OCI-LY1 (cell line): ENCODE results near the gene RGCC.

Experiments used
- H2AFZ ChIP-seq: fragments of 200-600 bp; sonication (generic), shearing (Covaris generic); 2 replicates; pipeline ENCODE4 v1.6.0; 2014; ENCODE audit warnings: antibody characterized with exemption, mild to moderate bottlenecking, low read length
- H3F3A ChIP-seq: fragments of 200-600 bp; sonication (generic), shearing (Covaris generic); 2 replicates; pipeline ENCODE4 v1.6.0; 2014; ENCODE audit warnings: mild to moderate bottlenecking, antibody characterized with exemption, low read length, moderate library complexity; ENCODE audit not compliant: insufficient read depth
- H3K27ac ChIP-seq: fragments of 200-600 bp; sonication (generic); 2 replicates; pipeline ENCODE4 v1.5.1; 2014; ENCODE audit warnings: low read length, mixed run types, mild to moderate bottlenecking, low read depth; ENCODE audit not compliant: poor library complexity, severe bottlenecking
- H3K27me3 ChIP-seq: fragments of 200-600 bp; sonication (generic); 2 replicates; pipeline ENCODE4 v1.6.0; 2014; ENCODE audit warnings: antibody characterized with exemption, mild to moderate bottlenecking, low read length, moderate library complexity; ENCODE audit not compliant: insufficient read depth
- H3K36me3 ChIP-seq: fragments of 200-600 bp; sonication (generic); 2 replicates; pipeline ENCODE4 v1.6.1; 2014; ENCODE audit warnings: mild to moderate bottlenecking, antibody characterized with exemption, low read length, moderate library complexity, mixed read lengths; ENCODE audit not compliant: insufficient read depth
- H3K4me1 ChIP-seq: fragments of 200-600 bp; sonication (generic); 2 replicates; pipeline ENCODE4 v1.5.1; 2014; ENCODE audit warnings: mild to moderate bottlenecking, low read length, moderate library complexity; ENCODE audit not compliant: insufficient read depth, severe bottlenecking
- H3K4me2 ChIP-seq: fragments of 200-600 bp; sonication (generic), shearing (Covaris generic); 2 replicates; pipeline ENCODE4 v1.6.1; 2014; ENCODE audit warnings: low read length
- H3K4me3 ChIP-seq: fragments of 200-600 bp; sonication (generic); 2 replicates; pipeline ENCODE4 v1.5.1; 2014; ENCODE audit warnings: low read length, low read depth, mild to moderate bottlenecking, mixed read lengths; ENCODE audit not compliant: poor library complexity, severe bottlenecking
- H3K79me2 ChIP-seq: fragments of 200-600 bp; shearing (Covaris generic); 2 replicates; pipeline ENCODE4 v1.6.1; 2016; ENCODE audit warnings: mixed run types, low read length, mixed read lengths; ENCODE audit not compliant: insufficient read depth
- H3K9ac ChIP-seq: fragments of 200-600 bp; sonication (generic), shearing (Covaris generic); 2 replicates; pipeline ENCODE4 v1.6.1; 2014; ENCODE audit warnings: mild to moderate bottlenecking, low read length, mixed read lengths
- H3K9me2 ChIP-seq: fragments of 200-600 bp; sonication (generic), shearing (Covaris generic); 2 replicates; pipeline ENCODE4 v1.6.1; 2014; ENCODE audit warnings: low read depth, mild to moderate bottlenecking, low read length, mixed read lengths
- H3K9me3 ChIP-seq: fragments of 200-600 bp; shearing (Covaris generic); 2 replicates; pipeline ENCODE4 v1.6.1; 2014; ENCODE audit warnings: low read length, mixed read lengths
- H4K20me1 ChIP-seq: fragments of 200-600 bp; sonication (generic), shearing (Covaris generic); 2 replicates; pipeline ENCODE4 v1.6.0; 2016; ENCODE audit warnings: mild to moderate bottlenecking, low read length; ENCODE audit not compliant: insufficient read depth
- CTCF ChIP-seq: fragments of 200-600 bp; sonication (generic), shearing (Covaris generic); IDR thresholded peaks from 2 replicates; pipeline ENCODE4 v1.5.1; 2017; ENCODE audit warnings: mild to moderate bottlenecking, antibody characterized with exemption, low read length, moderate library complexity, mixed read lengths
- EZH2 ChIP-seq: fragments of 200-600 bp; sonication (generic), shearing (Covaris generic); IDR thresholded peaks from 2 replicates; pipeline ENCODE4 v1.8.0; 2017; ENCODE audit warnings: borderline replicate concordance, mixed run types, mild to moderate bottlenecking, antibody characterized with exemption, low read length, moderate library complexity, mixed read lengths

The RGCC gene

GRCh38 chr13:41456768-41457588, at the start of gene RGCC:
Gene RGCC, plus strand, starts transcription at chr13:41457550. Its CDS starts 158 bp downstream, at chr13:41457708.
- H2AFZ ChIP-seq = no peak within 1 kb of the TSS; the same call in 1 of the 2 replicates
- peak within 1 kb of the TSS; percentile 87 for H3K27ac ChIP-seq
- H3K27me3 ChIP-seq = no peaks in the 10 kb centered on the region
- peaks cover 41% of the 10 kb centered on the region for H3K36me3 ChIP-seq
- no peaks in the 10 kb centered on the region for H3K9me3 ChIP-seq
- H3K4me3 ChIP-seq = peak within 1 kb of the TSS; percentile 88
- peaks cover 8% of the 10 kb centered on the region; the same call in 1 of the 2 replicates for H3F3A ChIP-seq
- peak within 1 kb of the TSS; percentile 89 for H3K9ac ChIP-seq
- TF ChIP-seq EZH2 = no peak
- TF ChIP-seq CTCF = no peak
- H3K4me2 ChIP-seq = peak within 1 kb of the TSS; percentile 88
- H3K4me1 ChIP-seq = peaks cover 36% of the 10 kb centered on the region
- H3K79me2 ChIP-seq = peaks cover 34% of the 10 kb centered on the region
- H4K20me1 ChIP-seq = no peaks in the 10 kb centered on the region
- no peaks in the 10 kb centered on the region for H3K9me2 ChIP-seq

- H2AFZ ChIP-seq = no peak overlapping the region
These were observed 49.2 kb upstream of the RGCC start for GRCh38 chr13:41408121-41408520.

GRCh38 chr13:41408746-41409145, 48.6 kb upstream of the RGCC start:
- no peak overlapping the region for H3K4me2 ChIP-seq
- no peaks in the 10 kb centered on the region for H3K9me3 ChIP-seq
- no peak overlapping the region for H3K4me3 ChIP-seq
- TF ChIP-seq CTCF (no peak), EZH2 (no peak)
- H3K9ac ChIP-seq = no peak overlapping the region
- H3K4me1 ChIP-seq = peaks cover 16% of the 10 kb centered on the region
- no peaks in the 10 kb centered on the region for H3F3A ChIP-seq
- H3K79me2 ChIP-seq = no peaks in the 10 kb centered on the region
- H4K20me1 ChIP-seq = no peaks in the 10 kb centered on the region
- no peak overlapping the region for H2AFZ ChIP-seq
- no peaks in the 10 kb centered on the region for H3K9me2 ChIP-seq
- H3K27ac ChIP-seq = no peak overlapping the region
- H3K27me3 ChIP-seq = no peaks in the 10 kb centered on the region
- H3K36me3 ChIP-seq = no peaks in the 10 kb centered on the region

More at GRCh38 chr13:41408121-41408520, 49.2 kb upstream of the RGCC start:
- Histone ChIP-seq H3K79me2 (no peaks in the 10 kb centered on the region), H3F3A (no peaks in the 10 kb centered on the region), H3K9me2 (no peaks in the 10 kb centered on the region), H3K4me2 (no peak overlapping the region), H3K9ac (no peak overlapping the region), H3K4me3 (no peak overlapping the region), H3K36me3 (no peaks in the 10 kb centered on the region), H3K27ac (no peak overlapping the region), H4K20me1 (no peaks in the 10 kb centered on the region), H3K4me1 (peaks cover 16% of the 10 kb centered on the region), H3K27me3 (no peaks in the 10 kb centered on the region), H3K9me3 (no peaks in the 10 kb centered on the region)
- TF ChIP-seq CTCF (no peak), EZH2 (no peak)
